ENCODE results near the gene PDZD2. TPM values are rescaled to one million over a fixed set of nuclear protein-coding genes. Genes with fewer than 3 reads are reported as not detected.

PDZD2 gene
- total and polyA plus RNA-seq, 4 experiments from 2014 or later = 0.07 to 1.1 (median 0.68) TPM

DNA sequence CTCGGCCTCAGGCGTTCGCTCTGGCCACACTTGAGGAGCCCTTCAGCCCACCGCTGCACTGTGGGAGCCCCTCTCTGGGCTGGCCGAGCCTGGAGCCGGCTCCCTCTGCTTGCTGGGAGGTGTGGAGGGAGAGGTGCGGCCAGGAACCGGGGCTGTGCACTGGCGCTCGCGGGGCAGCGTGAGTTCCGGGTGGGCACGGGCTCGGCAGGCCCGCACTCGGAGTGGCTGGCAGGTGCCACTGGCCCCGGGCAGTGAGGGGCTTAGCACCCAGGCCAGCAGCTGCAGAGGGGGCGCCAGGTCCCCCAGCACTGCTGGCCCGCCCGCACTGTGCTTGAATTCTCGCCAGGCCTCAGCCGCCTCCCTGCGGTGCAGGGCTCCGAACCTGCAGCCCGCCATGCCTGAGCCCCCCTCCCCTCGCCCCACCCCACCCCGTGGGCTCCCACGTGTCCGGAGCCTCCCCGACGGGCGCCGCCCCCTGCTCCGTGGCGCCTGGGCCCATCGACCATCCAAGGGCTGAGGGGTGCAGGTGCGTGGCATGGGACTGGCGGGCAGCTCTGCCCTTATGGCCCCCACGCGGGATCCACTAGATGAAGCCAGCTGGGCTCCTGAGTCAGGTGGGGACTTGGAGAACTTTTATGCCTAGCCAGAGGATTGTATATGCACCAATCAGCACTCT lies 138.2 kb downstream of the PDZD2 start:
- Mint-ChIP-seq H3K4me3 (no peak overlapping the region), H3K27me3 (no peaks in the 10 kb centered on the region), H3K4me1 (peaks cover 0 to 4% (median 0%) of the 10 kb centered on the region in 4 donors), H3K36me3 (no peaks in the 10 kb centered on the region), H3K27ac (no peak overlapping the region), H3K9me3 (peaks cover 0 to 3% (median 0%) of the 10 kb centered on the region in 8 donors)
- no peaks in the 10 kb centered on the region for H3K9me3 ChIP-seq (ENCODE audit: control insufficient read depth in 1 of 2, low read length in 2 of 2)
- DNase-seq = no peak
- intact Hi-C loops (cut with micrococcal nuclease) = no loop called here
- no peak overlapping the region for H3K27ac ChIP-seq (ENCODE audit: low read depth, low read length)
- no peaks in the 10 kb centered on the region for H3K4me1 ChIP-seq (ENCODE audit: insufficient read depth, low read length)
- no peaks in the 10 kb centered on the region for H3K27me3 ChIP-seq (ENCODE audit: insufficient read depth, low read length)
- ChIA-PET POLR2A (ENCODE audit: partially characterized antibody) (no interaction called here), CTCF (ENCODE audit: partially characterized antibody) (no interaction called here)
- no peaks in the 10 kb centered on the region for H3K36me3 ChIP-seq (ENCODE audit: insufficient read depth, low read length)
- H3K4me3 ChIP-seq (ENCODE audit: low read length in 2 of 2) = no peak overlapping the region

DNA sequence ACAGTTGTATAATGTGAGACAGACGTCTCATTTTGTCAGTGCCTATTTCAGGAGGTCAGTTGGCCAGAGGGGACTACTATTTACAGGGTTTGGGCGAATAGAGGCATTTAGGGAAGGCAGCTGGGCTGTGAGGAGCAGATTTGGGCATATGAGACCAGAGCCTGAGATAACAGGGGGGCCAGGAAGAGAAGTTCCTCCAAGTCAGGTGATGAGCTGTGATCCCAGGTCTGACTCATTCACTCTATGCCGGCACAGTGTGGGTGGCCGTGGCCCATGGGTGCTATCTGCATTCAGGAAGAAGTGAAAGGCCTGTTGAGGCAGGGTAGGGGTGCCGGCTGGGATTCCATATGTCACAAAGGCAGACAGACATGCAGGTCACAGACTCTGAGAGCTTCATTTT lies 142.8 kb downstream of the PDZD2 start:
- H3K27me3 ChIP-seq (ENCODE audit: insufficient read depth, low read length) = no peaks in the 10 kb centered on the region
- CTCF ChIA-PET (ENCODE audit: partially characterized antibody) = no interaction called here
- H3K4me3 Mint-ChIP-seq = peak overlapping the region in 1 of 8 donors; percentile 24
- H3K9me3 ChIP-seq (ENCODE audit: control insufficient read depth in 1 of 2, low read length in 2 of 2) = no peaks in the 10 kb centered on the region
- peaks cover 0 to 2% of the 10 kb centered on the region in 2 donors for H3K27me3 Mint-ChIP-seq
- H3K27ac ChIP-seq (ENCODE audit: low read depth, low read length) = no peak overlapping the region
- H3K36me3 ChIP-seq (ENCODE audit: insufficient read depth, low read length) = no peaks in the 10 kb centered on the region
- H3K36me3 Mint-ChIP-seq = no peaks in the 10 kb centered on the region
- no peak overlapping the region for H3K4me3 ChIP-seq (ENCODE audit: low read length in 2 of 2)
- H3K9me3 Mint-ChIP-seq = no peaks in the 10 kb centered on the region
- H3K27ac Mint-ChIP-seq = no peak overlapping the region
- intact Hi-C loops (cut with micrococcal nuclease) = no loop called here
- H3K4me1 Mint-ChIP-seq = peaks cover 0 to 4% (median 0%) of the 10 kb centered on the region in 4 donors
- POLR2A ChIA-PET (ENCODE audit: partially characterized antibody) = no interaction called here
- H3K4me1 ChIP-seq (ENCODE audit: insufficient read depth, low read length) = no peaks in the 10 kb centered on the region
- no peak for DNase-seq

DNA sequence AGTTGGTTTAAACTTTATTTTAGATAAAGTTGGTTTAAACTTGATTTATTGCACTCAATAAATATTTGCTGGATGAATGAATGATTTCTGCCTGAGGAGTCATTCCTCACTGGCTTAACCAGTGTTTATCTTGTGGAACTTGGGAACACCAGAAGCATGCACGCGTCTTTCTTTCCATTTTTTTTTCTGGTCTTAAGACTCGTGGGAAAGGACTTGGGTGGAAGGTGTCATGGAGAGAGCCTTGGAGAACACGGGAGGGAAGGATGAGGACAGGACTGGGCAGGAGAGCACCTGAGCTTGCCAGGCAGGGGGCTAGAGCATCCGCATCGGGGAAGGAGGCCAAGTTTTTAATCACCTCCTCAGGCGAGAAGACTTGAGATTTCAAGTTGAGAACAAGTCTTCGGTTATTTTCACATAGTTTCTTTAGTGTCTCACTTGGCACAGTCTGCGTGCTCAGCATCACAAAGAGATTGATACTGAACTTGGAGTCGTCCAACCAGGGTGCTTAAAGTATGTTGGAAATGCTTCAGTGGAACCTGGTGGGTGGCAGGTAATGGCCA lies 144.2 kb downstream of the PDZD2 start:
- Mint-ChIP-seq H3K4me3 (no peak overlapping the region), H3K36me3 (no peaks in the 10 kb centered on the region), H3K4me1 (peaks cover 0 to 4% (median 0%) of the 10 kb centered on the region in 4 donors), H3K27me3 (peaks cover 0 to 2% of the 10 kb centered on the region in 2 donors), H3K27ac (no peak overlapping the region), H3K9me3 (no peaks in the 10 kb centered on the region)
- no peaks in the 10 kb centered on the region for H3K36me3 ChIP-seq (ENCODE audit: insufficient read depth, low read length)
- ChIA-PET POLR2A (ENCODE audit: partially characterized antibody) (no interaction called here), CTCF (ENCODE audit: partially characterized antibody) (no interaction called here)
- intact Hi-C loops (cut with micrococcal nuclease) = no loop called here
- no peaks in the 10 kb centered on the region for H3K9me3 ChIP-seq (ENCODE audit: control insufficient read depth in 1 of 2, low read length in 2 of 2)
- no peak overlapping the region for H3K27ac ChIP-seq (ENCODE audit: low read depth, low read length)
- no peak overlapping the region for H3K4me3 ChIP-seq (ENCODE audit: low read length in 2 of 2)
- H3K27me3 ChIP-seq (ENCODE audit: insufficient read depth, low read length) = no peaks in the 10 kb centered on the region
- no peak for DNase-seq
- H3K4me1 ChIP-seq (ENCODE audit: insufficient read depth, low read length) = no peaks in the 10 kb centered on the region

DNA sequence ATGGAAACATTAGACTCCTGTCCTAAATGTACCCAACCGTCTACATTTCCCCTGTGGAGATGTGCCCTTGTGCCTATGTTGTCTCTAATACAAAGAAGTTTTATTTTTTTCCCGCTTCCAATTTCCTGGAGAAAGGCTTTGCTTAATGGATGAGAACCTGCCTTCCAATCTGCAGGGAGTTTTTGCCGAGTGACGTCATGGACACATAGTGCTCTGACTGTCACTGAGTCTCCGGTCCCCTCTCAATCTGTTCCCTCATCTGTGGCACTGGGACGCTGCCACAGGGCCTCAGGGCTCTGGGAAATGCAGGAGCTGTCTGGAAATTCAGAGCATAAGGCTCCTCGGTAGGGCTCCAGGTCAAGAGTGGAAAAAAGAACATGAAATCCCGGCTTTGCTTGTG lies 144.8 kb downstream of the PDZD2 start:
- no peaks in the 10 kb centered on the region for H3K36me3 ChIP-seq (ENCODE audit: insufficient read depth, low read length)
- H3K4me1 ChIP-seq (ENCODE audit: insufficient read depth, low read length) = no peaks in the 10 kb centered on the region
- intact Hi-C loops (cut with micrococcal nuclease) = no loop called here
- H3K4me3 ChIP-seq (ENCODE audit: low read length in 2 of 2) = no peak overlapping the region
- ChIA-PET POLR2A (ENCODE audit: partially characterized antibody) (no interaction called here), CTCF (ENCODE audit: partially characterized antibody) (no interaction called here)
- no peaks in the 10 kb centered on the region for H3K9me3 Mint-ChIP-seq
- H3K27ac ChIP-seq (ENCODE audit: low read depth, low read length) = no peak overlapping the region
- peaks cover 0 to 4% (median 0%) of the 10 kb centered on the region in 4 donors for H3K4me1 Mint-ChIP-seq
- H3K27me3 ChIP-seq (ENCODE audit: insufficient read depth, low read length) = no peaks in the 10 kb centered on the region
- no peak overlapping the region for H3K4me3 Mint-ChIP-seq
- H3K27me3 Mint-ChIP-seq = peaks cover 0 to 3% of the 10 kb centered on the region in 2 donors
- H3K9me3 ChIP-seq (ENCODE audit: control insufficient read depth in 1 of 2, low read length in 2 of 2) = no peaks in the 10 kb centered on the region
- DNase-seq = no peak
- H3K27ac Mint-ChIP-seq = no peak overlapping the region
- H3K36me3 Mint-ChIP-seq = no peaks in the 10 kb centered on the region

DNA sequence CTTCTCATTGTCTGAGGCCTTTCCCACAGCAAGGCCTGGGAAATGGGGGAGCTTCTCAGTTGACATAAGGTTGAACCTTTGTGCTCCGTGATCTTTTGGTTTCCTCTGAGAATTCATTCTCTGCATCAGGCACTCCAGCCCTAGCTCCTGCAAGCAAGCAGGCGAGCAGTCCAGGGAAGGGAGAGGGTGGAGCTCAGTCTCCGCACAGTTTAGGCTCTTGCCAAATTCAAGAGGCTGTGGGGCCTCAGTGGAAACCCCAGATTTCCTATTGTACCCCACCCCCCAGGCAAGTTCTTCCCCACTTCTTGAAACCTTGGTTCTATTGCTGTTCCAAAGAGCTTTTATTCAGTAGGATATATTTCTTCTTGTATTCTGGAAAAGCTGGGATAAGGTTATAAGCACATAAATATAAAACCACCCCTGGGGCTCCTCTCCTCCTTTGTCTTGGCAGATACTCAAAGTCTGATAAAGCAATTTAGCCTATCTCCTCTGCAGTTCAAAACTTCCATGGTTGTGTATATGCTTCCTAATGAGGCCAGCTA lies 147.2 kb downstream of the PDZD2 start:
- no peak overlapping the region for H3K4me3 ChIP-seq (ENCODE audit: low read length in 2 of 2)
- Mint-ChIP-seq H3K4me3 (no peak overlapping the region), H3K27me3 (peaks cover 0 to 3% of the 10 kb centered on the region in 2 donors), H3K9me3 (peaks cover 0 to 4% (median 0%) of the 10 kb centered on the region in 8 donors), H3K4me1 (no peaks in the 10 kb centered on the region), H3K27ac (no peak overlapping the region), H3K36me3 (no peaks in the 10 kb centered on the region)
- no peaks in the 10 kb centered on the region for H3K9me3 ChIP-seq (ENCODE audit: control insufficient read depth in 1 of 2, low read length in 2 of 2)
- intact Hi-C loops (cut with micrococcal nuclease) = no loop called here
- H3K27me3 ChIP-seq (ENCODE audit: insufficient read depth, low read length) = no peaks in the 10 kb centered on the region
- POLR2A ChIA-PET (ENCODE audit: partially characterized antibody) = no interaction called here
- no peak for DNase-seq
- no peak overlapping the region for H3K27ac ChIP-seq (ENCODE audit: low read depth, low read length)
- CTCF ChIA-PET (ENCODE audit: partially characterized antibody) = interaction anchor here (0.5 kb wide), 1 partner anchor 256 kb away, joined by 3 read pairs; no protein-coding TSS in a partner anchor
- no peaks in the 10 kb centered on the region for H3K36me3 ChIP-seq (ENCODE audit: insufficient read depth, low read length)
- no peaks in the 10 kb centered on the region for H3K4me1 ChIP-seq (ENCODE audit: insufficient read depth, low read length)

DNA sequence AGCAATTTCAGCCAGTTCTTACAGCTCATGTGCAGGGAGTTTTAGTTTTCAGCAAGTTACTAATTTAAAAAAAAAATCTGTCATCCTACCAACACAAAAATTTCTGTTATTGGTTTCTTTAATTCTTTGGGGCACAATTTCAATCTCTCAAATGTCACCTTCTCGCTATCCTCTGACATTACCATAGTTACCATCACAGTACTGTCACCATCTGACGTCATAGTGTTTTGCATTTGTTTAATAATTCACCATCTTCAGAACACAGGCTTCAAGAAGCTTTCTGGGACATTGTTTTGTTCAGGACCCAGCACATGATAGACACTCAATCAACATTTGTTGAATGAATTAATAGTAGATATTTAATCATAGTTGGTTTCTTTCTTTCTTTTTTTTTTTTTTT lies 155.1 kb downstream of the PDZD2 start:
- intact Hi-C loops (cut with micrococcal nuclease) = no loop called here

DNA sequence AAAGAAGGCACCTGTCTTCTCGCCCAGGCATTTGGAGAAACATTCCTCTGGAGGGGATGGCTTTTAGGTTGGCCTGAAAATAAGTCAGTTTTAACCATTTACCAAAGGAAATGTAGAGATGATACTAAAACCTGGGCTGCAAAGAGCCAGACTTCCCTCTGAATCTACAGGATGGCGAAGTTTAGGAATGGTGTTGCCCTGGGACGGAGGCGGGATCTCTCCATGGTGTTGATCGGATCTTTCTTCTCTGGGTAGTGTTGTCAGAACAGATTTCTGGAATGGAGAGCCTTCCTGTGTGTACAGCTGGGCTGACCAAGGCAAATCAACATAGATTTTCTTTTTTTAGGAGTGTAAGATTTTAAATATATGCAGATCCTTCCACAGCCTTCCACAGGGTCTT lies 159.2 kb downstream of the PDZD2 start:
- intact Hi-C loops (cut with micrococcal nuclease) = no loop called here
- CTCF ChIA-PET (ENCODE audit: partially characterized antibody) = no interaction called here
- H3K36me3 ChIP-seq (ENCODE audit: insufficient read depth, low read length) = no peaks in the 10 kb centered on the region
- POLR2A ChIA-PET (ENCODE audit: partially characterized antibody) = no interaction called here
- no peak for DNase-seq
- Mint-ChIP-seq H3K9me3 (peaks cover 0 to 2% (median 0%) of the 10 kb centered on the region in 8 donors), H3K4me3 (no peak overlapping the region), H3K27me3 (peaks cover 4 to 7% of the 10 kb centered on the region in 2 donors), H3K4me1 (no peaks in the 10 kb centered on the region), H3K27ac (no peak overlapping the region), H3K36me3 (no peaks in the 10 kb centered on the region)
- H3K9me3 ChIP-seq (ENCODE audit: control insufficient read depth in 1 of 2, low read length in 2 of 2) = no peaks in the 10 kb centered on the region
- no peaks in the 10 kb centered on the region for H3K4me1 ChIP-seq (ENCODE audit: insufficient read depth, low read length)
- H3K27me3 ChIP-seq (ENCODE audit: insufficient read depth, low read length) = no peaks in the 10 kb centered on the region
- H3K4me3 ChIP-seq (ENCODE audit: low read length in 2 of 2) = no peak overlapping the region
- H3K27ac ChIP-seq (ENCODE audit: low read depth, low read length) = no peak overlapping the region

More for the DNA sequence above, 155.1 kb downstream of the PDZD2 start:
- no peak overlapping the region for H3K4me3 Mint-ChIP-seq
- no peaks in the 10 kb centered on the region for H3K4me1 Mint-ChIP-seq
- no peaks in the 10 kb centered on the region for H3K27me3 ChIP-seq (ENCODE audit: insufficient read depth, low read length)
- ChIA-PET CTCF (ENCODE audit: partially characterized antibody) (interaction anchor here (0.7 kb wide), 1 partner anchor 170 kb away, joined by 3 read pairs; no protein-coding TSS in a partner anchor), POLR2A (ENCODE audit: partially characterized antibody) (no interaction called here)
- no peak overlapping the region for H3K27ac Mint-ChIP-seq
- H3K9me3 Mint-ChIP-seq = peaks cover 0 to 5% (median under 1%) of the 10 kb centered on the region in 8 donors
- H3K4me3 ChIP-seq (ENCODE audit: low read length in 2 of 2) = no peak overlapping the region
- no peak for DNase-seq
- H3K27ac ChIP-seq (ENCODE audit: low read depth, low read length) = no peak overlapping the region
- no peaks in the 10 kb centered on the region for H3K36me3 Mint-ChIP-seq
- no peaks in the 10 kb centered on the region for H3K4me1 ChIP-seq (ENCODE audit: insufficient read depth, low read length)
- no peaks in the 10 kb centered on the region for H3K36me3 ChIP-seq (ENCODE audit: insufficient read depth, low read length)
- peaks cover 0 to 1% of the 10 kb centered on the region in 2 donors for H3K27me3 Mint-ChIP-seq
- no peaks in the 10 kb centered on the region for H3K9me3 ChIP-seq (ENCODE audit: control insufficient read depth in 1 of 2, low read length in 2 of 2)
